ENCODE results near the gene PGAP6. TPM values are rescaled to one million over a fixed set of nuclear protein-coding genes. Genes with fewer than 3 reads are reported as not detected.

Gene PGAP6
- total RNA-seq, 1 donor from 2014 or later: 44.5 TPM

- H3K4me1 Mint-ChIP-seq: peaks cover 38% of the 10 kb centered on the region
- intact Hi-C loops (cut with micrococcal nuclease): loop anchor here (10.0 kb wide), 1 partner anchor 388 kb away; the partner anchor contains the start of genes CHTF18 and RPUSD1
- peaks cover 4% of the 10 kb centered on the region for H3K36me3 Mint-ChIP-seq (ENCODE audit: low read depth)
- no peak for TF ChIP-seq CTCF (IDR thresholded peaks at IDR 0.05)
- ChIA-PET POLR2A (interaction anchor here (1.0 to 4.3 kb wide), 4 partner anchors 14 to 29 kb away, joined by 3 to 21 read pairs (median 6); partner anchors contain the start of genes MRPL28 and PGAP6), CTCF (no interaction called here)
- DNase-seq (peak; percentile 41), ATAC-seq (ENCODE audit: low read depth) (no peak)
- peak within 1 kb of the TSS; percentile 84 for H3K4me3 Mint-ChIP-seq
- H3K9me3 Mint-ChIP-seq: no peaks in the 10 kb centered on the region
- H3K27ac Mint-ChIP-seq: peak within 1 kb of the TSS; percentile 73
- H3K27me3 Mint-ChIP-seq: no peaks in the 10 kb centered on the region
These were observed 15.4 kb upstream of the PGAP6 start, which contains the start of gene NME4 for GRCh38 chr16:397135-397661. Gene NME4 (plus strand): TSS chr16:397199. CDS start chr16:397223, 24 bp downstream.

GRCh38 chr16:396605-397004, 14.8 kb upstream of the PGAP6 start:
- ChIA-PET POLR2A (interaction anchor here (0.7 to 4.3 kb wide), 3 partner anchors 11 to 29 kb away, joined by 4 to 21 read pairs (median 4); partner anchors contain the start of gene PGAP6), CTCF (no interaction called here)
- intact Hi-C loops (cut with micrococcal nuclease): loop anchor here (10.0 kb wide), 1 partner anchor 388 kb away; the partner anchor contains the start of genes CHTF18 and RPUSD1
- H3K4me1 Mint-ChIP-seq: peaks cover 36% of the 10 kb centered on the region
- no peak for ATAC-seq (ENCODE audit: low read depth)
- no peak for TF ChIP-seq CTCF (IDR thresholded peaks at IDR 0.05)
- no peaks in the 10 kb centered on the region for H3K27me3 Mint-ChIP-seq
- peaks cover 4% of the 10 kb centered on the region for H3K36me3 Mint-ChIP-seq (ENCODE audit: low read depth)
- no peaks in the 10 kb centered on the region for H3K9me3 Mint-ChIP-seq
- H3K4me3 Mint-ChIP-seq: peak overlapping the region; percentile 84
- DNase-seq: no peak
- peak overlapping the region; percentile 73 for H3K27ac Mint-ChIP-seq

- Mint-ChIP-seq H3K27ac (peak overlapping the region; percentile 21), H3K27me3 (no peaks in the 10 kb centered on the region), H3K36me3 (ENCODE audit: low read depth) (peaks cover 4% of the 10 kb centered on the region), H3K4me3 (peak overlapping the region; percentile 84), H3K9me3 (no peaks in the 10 kb centered on the region), H3K4me1 (peaks cover 36% of the 10 kb centered on the region)
- ChIA-PET POLR2A (interaction anchor here (0.6 to 4.3 kb wide), 5 partner anchors 12 to 42 kb away, joined by 4 to 21 read pairs (median 4); partner anchors contain the start of genes MRPL28 and PGAP6), CTCF (no interaction called here)
- DNase-seq: no peak
- no peak for TF ChIP-seq CTCF (IDR thresholded peaks at IDR 0.05)
- no peak for ATAC-seq (ENCODE audit: low read depth)
- intact Hi-C loops (cut with micrococcal nuclease): loop anchor here (10.0 kb wide), 1 partner anchor 389 kb away; the partner anchor contains the start of genes CHTF18 and RPUSD1
These were observed 14.4 kb upstream of the PGAP6 start for GRCh38 chr16:396199-396598.

DNA sequence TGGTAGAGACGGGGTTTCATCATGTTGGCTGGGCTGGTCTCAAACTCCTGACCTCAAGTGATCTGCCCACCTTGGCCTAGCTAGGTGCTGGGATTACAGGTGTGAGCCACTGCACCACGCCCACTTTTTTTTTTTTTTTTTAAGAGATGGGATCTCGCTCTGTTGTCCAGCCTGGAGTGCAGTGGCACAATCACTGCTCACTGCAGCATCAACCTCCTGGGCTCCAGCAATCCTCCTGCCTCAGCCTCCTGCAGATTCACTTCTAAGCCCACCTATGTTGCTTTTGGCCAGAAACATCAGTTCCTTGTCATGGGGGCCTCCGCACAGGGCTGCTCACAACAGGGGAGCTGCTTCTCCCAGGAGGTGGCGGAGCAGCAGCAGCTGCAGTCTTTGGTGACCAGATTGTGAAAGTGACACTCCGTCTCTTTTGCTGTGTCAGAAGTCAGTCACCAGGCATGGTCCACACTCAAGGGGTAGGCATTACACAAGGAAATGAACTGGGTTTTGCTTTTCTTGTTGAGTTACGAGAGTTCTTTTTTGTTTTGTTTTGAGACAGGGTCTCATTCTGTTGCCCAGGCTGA, 10.8 kb upstream of the PGAP6 start:
- H3K4me3 Mint-ChIP-seq: no peak overlapping the region
- DNase-seq: no peak
- H3K36me3 Mint-ChIP-seq (ENCODE audit: low read depth): no peaks in the 10 kb centered on the region
- ChIA-PET POLR2A (interaction anchor here (0.7 to 4.3 kb wide), 3 partner anchors 9 to 21 kb away, joined by 3 to 21 read pairs (median 20); partner anchors contain the start of genes DECR2 and PGAP6), CTCF (interaction anchor here (0.7 to 2.2 kb wide), 3 partner anchors 9 to 134 kb away, joined by 3 to 7 read pairs (median 4); partner anchors contain the start of gene DECR2)
- peaks cover 16% of the 10 kb centered on the region for H3K4me1 Mint-ChIP-seq
- no peak for TF ChIP-seq CTCF (IDR thresholded peaks at IDR 0.05)
- no peaks in the 10 kb centered on the region for H3K27me3 Mint-ChIP-seq
- ATAC-seq (ENCODE audit: low read depth): no peak
- intact Hi-C loops (cut with micrococcal nuclease): loop anchor here (2.0 to 10.0 kb wide), 2 partner anchors 268 to 392 kb away; partner anchors contain the start of genes CHTF18 and RPUSD1
- H3K9me3 Mint-ChIP-seq: no peaks in the 10 kb centered on the region
- H3K27ac Mint-ChIP-seq: peak overlapping the region; percentile 18

Data from activated B cell treated with CpG ODN at 0.5 μM for 24 hours (primary cell).